ENCODE data around the gene ARAP2.

GRCh38 chr4:36192922-36193321 is 51.4 kb downstream of the ARAP2 start:
- TF ChIP-seq REST (IDR thresholded peaks at IDR 0.05; ENCODE audit: unreplicated experiment) (no peak), CTCF (conservative IDR thresholded peaks at IDR 0.05; ENCODE audit: low read depth in 2 of 2) (no peak), EZH2 (IDR thresholded peaks at IDR 0.05; ENCODE audit: low read depth, unreplicated experiment) (no peak), POLR2AphosphoS5 (IDR thresholded peaks at IDR 0.05; ENCODE audit: low read depth) (no peak), ZNF114 (CRISPR knock-in tag; IDR thresholded peaks at IDR 0.05) (no peak), STAT1 (IDR thresholded peaks at IDR 0.05; ENCODE audit: unreplicated experiment) (no peak), CREB1 (CRISPR knock-in tag; IDR thresholded peaks at IDR 0.05; ENCODE audit: low read depth) (no peak), EZH2phosphoT487 (IDR thresholded peaks at IDR 0.05; ENCODE audit: unreplicated experiment) (no peak), JUNB (IDR thresholded peaks at IDR 0.05; ENCODE audit: unreplicated experiment) (no peak), ETS1 (IDR thresholded peaks at IDR 0.05) (no peak), ZNF331 (CRISPR knock-in tag; IDR thresholded peaks at IDR 0.05; ENCODE audit: low read depth) (no peak), NANOG (IDR thresholded peaks at IDR 0.05; ENCODE audit: borderline replicate concordance) (no peak)

Data from GM23338 (cell line).